Left renal cortex interstitium (tissue), 4 donors: Measurements from ENCODE around the gene LONRF3. TPM values are rescaled to one million over a fixed set of nuclear protein-coding genes. Genes with fewer than 3 reads are reported as not detected.
"Not testable (repeated sequence)": the region's sequence is repeated elsewhere in the genome, so short reads cannot be mapped to it uniquely, and the experiment has no call there.

ENCODE experiments used
- DNase-seq, 4 donors: peaks; one replicate each; pipeline ENCODE4 v3.0.0-alpha.2; 2013; ENCODE audit warnings: low read depth in 4 of 4, low spot score in 2 of 4, missing footprints in 1 of 4
- polyA plus RNA-seq, 4 donors: library from polyadenylated mRNA; unstranded; fragments of 120-200 nt; gene quantifications; one replicate each; pipeline ENCODE4 v1.2.1, GENCODE V29; 2013; ENCODE audit not compliant: insufficient read length in 4 of 4

Gene LONRF3
- polyA plus RNA-seq, 4 donors, result 0.81 to 1.3 (median 0.99) TPM

DNA sequence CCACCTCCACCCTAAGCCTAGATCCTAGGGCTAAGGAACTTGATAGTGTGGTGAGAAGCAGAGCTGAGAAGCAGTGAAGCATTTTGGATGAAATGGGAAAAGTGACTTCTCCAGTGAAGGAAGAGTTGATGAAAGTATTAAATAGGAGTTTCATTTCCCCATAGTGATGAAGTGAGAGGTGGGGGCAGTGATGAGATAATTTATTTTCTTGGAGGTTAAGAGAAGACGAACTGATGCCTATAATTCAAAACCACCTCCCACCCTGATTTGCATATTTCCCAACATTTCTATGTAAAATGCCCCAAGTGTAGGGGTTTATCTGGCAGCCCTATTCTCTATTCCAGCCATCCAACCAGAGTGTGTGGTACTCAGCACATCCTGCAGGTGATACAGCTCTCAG, 6.3 kb downstream of the LONRF3 start:
- no peak for DNase-seq

GRCh38 chrX:118983513-118983912, 9.1 kb downstream of the LONRF3 start:
- DNase-seq, result no peak

GRCh38 chrX:118988911-118989310, 14.5 kb downstream of the LONRF3 start:
- no peak for DNase-seq

- no peak for DNase-seq
These were observed 15.5 kb downstream of the LONRF3 start for GRCh38 chrX:118989886-118990285.

DNA sequence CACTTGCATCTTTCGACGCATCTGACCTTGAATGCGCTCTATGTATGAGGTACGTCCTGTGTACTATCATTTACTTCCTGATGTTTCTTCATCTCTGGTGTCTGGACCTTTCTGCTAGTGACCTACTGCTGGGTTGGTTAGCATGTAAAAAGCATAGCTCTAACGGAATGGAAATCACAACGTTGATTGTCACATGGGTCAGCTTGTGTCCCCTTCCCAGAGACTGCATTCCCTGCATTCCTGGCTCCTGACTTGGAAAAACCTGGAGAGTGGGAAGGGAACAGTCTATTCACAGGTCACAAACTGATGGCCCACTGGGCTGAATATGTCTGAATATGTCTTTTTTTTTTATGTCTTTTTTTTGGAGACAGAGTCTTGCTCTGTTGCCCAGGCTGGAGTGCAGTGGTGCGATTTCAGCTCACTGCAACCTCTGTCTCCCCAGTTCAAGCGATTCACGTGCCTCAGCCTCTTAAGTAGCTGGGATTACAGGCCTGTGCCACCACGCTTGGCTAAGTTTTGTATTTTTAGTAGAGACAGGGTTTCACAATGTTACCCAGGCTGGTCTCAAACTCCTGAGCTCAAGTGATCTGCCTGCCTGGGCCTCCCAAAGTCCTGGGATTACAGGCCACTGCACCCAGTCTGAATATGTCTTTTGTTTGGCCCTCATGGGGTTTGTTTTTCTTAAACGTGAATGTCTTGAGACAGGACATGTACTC, 16.3 kb downstream of the LONRF3 start:
- no peak for DNase-seq

GRCh38 chrX:118992441-118993121, 18.2 kb downstream of the LONRF3 start:
- not testable (repeated sequence) for DNase-seq

DNA sequence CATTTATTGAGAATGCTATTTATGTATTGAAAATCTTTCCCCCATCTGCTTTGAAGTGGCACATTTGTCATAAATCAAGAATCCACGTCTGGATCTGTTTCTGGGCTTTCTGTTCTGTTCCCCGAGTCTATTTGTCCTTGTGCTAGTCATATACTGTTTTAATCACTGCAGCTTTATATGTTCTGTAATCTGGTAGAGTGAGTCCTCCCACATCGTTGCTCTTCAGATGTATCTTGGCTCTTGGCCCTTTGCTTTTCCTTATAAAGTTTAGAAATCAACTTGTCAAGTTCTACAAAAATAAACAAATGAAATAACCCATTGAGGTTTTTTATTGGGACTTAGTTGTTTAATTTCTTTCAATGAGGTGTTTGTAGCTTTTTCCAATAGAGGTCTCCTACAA, 29.0 kb downstream of the LONRF3 start:
- no peak for DNase-seq

GRCh38 chrX:119004920-119005524, 30.6 kb downstream of the LONRF3 start:
- peak in 1 of 4 donors; percentile 13 for DNase-seq

- no peak for DNase-seq
These were observed 32.9 kb downstream of the LONRF3 start for GRCh38 chrX:119007189-119007770.

DNA sequence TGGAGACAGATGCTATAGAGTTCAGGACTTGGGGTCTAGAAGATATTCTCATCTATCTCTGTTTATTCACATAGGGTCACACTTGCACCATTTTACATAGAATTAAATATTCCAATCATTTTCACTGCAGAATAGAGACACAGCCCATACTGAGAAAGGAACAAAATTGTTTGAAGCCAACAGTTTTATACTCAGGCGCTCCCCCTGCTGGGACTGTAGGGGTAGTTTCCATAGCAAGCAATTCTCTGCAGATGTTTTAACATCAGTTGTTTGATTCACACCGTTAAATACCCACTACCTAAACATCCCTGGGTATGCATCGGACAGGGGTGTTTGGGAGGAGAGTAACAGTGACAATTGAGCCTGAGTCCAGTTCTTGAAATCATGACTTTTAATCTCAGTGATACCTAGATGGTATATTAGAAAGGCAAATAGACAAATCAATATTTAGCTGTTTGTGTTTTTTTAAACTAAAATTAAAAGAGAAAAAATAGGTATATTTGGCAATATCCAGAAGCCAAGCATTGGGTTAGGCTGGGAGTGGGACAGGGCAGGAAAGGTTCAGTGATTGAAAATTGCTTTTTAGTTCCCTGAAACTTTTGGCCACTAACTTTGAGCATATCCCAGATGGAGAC, 33.8 kb downstream of the LONRF3 start:
- DNase-seq, result peak in 1 of 4 donors; percentile 20

- no peak for DNase-seq
These were observed 34.7 kb downstream of the LONRF3 start for GRCh38 chrX:119009071-119009470.

DNA sequence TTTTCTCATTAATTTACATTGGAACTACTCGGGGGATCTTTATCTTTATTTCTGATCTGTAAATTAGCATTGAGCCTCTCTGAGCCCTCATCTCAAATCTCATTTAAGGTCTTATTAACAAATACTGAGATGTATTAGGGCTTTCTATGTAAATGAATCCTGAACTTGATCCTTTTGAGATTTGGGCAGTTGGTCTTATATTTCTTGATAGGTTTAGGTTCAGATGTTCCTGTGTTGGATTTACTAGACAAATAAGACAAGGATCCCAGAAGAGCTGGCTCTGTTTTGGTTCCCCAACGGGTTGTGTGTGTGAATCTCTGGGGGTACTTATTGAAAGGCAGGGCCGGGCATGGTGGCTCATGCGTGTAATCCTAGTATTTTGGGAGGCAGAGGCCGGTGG, 36.1 kb downstream of the LONRF3 start:
- DNase-seq, result no peak

GRCh38 chrX:119013164-119013563, 38.7 kb downstream of the LONRF3 start:
- no peak for DNase-seq

GRCh38 chrX:119015407-119016237, 41.2 kb downstream of the LONRF3 start:
- DNase-seq, result no peak

GRCh38 chrX:119017077-119017476, 42.7 kb downstream of the LONRF3 start:
- DNase-seq, result no peak

- no peak for DNase-seq
These were observed 51.5 kb downstream of the LONRF3 start for GRCh38 chrX:119025900-119026299.

GRCh38 chrX:119026344-119026743, 51.9 kb downstream of the LONRF3 start:
- DNase-seq, result not testable (repeated sequence)

- DNase-seq, result not testable (repeated sequence)
These were observed 53.7 kb downstream of the LONRF3 start for GRCh38 chrX:119027960-119028732.

DNA sequence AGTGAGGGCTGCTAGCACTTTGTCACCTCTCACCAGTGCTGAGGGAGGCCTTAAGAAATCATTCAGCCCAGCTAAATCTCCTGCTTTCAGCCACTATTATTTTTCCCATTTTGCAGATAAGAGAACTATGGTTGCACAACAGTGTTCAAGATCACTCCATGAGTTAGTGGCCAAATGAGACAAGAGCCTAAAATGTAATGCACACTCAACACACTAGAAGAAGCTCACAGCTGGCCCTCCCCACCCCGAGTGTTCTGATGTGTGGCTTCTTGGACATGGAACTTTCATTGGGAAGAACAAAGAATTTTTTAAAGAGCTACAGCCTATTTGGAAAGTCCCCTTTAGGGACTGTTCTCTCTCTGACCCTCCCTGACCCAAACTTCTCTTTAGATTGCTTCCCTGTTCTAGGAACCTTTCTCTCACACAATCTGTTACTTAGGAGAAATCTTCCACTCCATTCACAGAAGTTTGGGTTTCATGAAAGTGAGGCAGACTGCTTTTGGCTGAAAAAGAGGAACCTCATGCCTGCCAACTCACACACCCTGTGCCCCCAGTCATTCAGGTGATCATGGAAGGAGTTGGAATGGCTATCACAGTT, 54.4 kb downstream of the LONRF3 start:
- DNase-seq, result no peak
